Tibial nerve (tissue), 3 donors: ENCODE results near the gene IRS1.

Experiments used
- CTCF ChIP-seq, 5 experiments: fragments of 200-600 bp in 3 of 5; fragments of 450-650 bp in 2 of 5; sonication (generic) in 3 of 5; IDR thresholded peaks; one replicate each; pipeline ENCODE4 v1.5.1; 2016 to 2019; ENCODE audit warnings: antibody characterized with exemption in 5 of 5, mild to moderate bottlenecking in 3 of 5, moderate library complexity in 2 of 5
- POLR2A ChIP-seq, 2 donors: fragments of 450-650 bp; IDR thresholded peaks; one replicate each; pipeline ENCODE4 v1.6.1; 2017; ENCODE audit warnings: antibody characterized with exemption in 2 of 2, mild to moderate bottlenecking in 2 of 2, moderate library complexity in 2 of 2

- TF ChIP-seq CTCF (IDR thresholded peaks at IDR 0.05) (no peak), POLR2A (IDR thresholded peaks at IDR 0.05) (no peak)
Observed at GRCh38 chr2:226837787-226838603, 38.4 kb upstream of the IRS1 start.
